IMR-90 (cell line): Measurements from ENCODE around the gene RIN1. TPM values are rescaled to one million over a fixed set of nuclear protein-coding genes. Genes with fewer than 3 reads are reported as not detected.

ENCODE experiments used
- ATAC-seq: fragments of 200-7000 bp; cut with Tn5 transposase; 2 replicates; pipeline ENCODE4 v1.9.1; 2020; ENCODE audit warnings: low read depth, mild to moderate bottlenecking, moderate library complexity
- BruUV-seq: library from RNA; stranded (reverse); fragments of 400-500 nt; replicated peaks from 2 replicates; lab custom pipeline; 2021; lab: Mats Ljungman, UMichigan
- CTCF ChIA-PET: fragments of 300-600 bp; formaldehyde crosslinking; extraction: SDS; loops from one replicate; lab custom pipeline; 2021; ENCODE audit warnings: antibody characterized with exemption; lab: Yijun Ruan, JAX
- POLR2A ChIA-PET: fragments of 300-600 bp; sonication (Branson Sonifier 250); formaldehyde crosslinking; loops from one replicate; lab custom pipeline; 2022; ENCODE audit warnings: antibody characterized with exemption; ENCODE audit not compliant: unreplicated experiment; lab: Charles Lee
- DNase-seq: peaks from one replicate; pipeline ENCODE4 v3.0.0; 2013
- H2AFZ ChIP-seq: replicated peaks from 2 replicates; pipeline ENCODE3; 2013; ENCODE audit warnings: low read length, mild to moderate bottlenecking; ENCODE audit not compliant: poor library complexity
- H2AK5ac ChIP-seq: 2 replicates; pipeline ENCODE4 v1.6.1; 2013; ENCODE audit warnings: low read depth, low read length, inconsistent platforms
- H2AK9ac ChIP-seq: replicated peaks from 2 replicates; pipeline ENCODE3; 2013; ENCODE audit warnings: mild to moderate bottlenecking, low read depth, low read length, moderate library complexity; ENCODE audit not compliant: poor library complexity
- H2BK120ac ChIP-seq: 2 replicates; pipeline ENCODE4 v1.6.1; 2013; ENCODE audit warnings: low read depth, low read length, inconsistent platforms
- H2BK15ac ChIP-seq: 3 replicates; pipeline ENCODE4 v1.6.1; 2013; ENCODE audit warnings: low read depth, low read length, inconsistent platforms
- H2BK20ac ChIP-seq: 2 replicates; pipeline ENCODE4 v1.6.1; 2013; ENCODE audit warnings: low read depth, mild to moderate bottlenecking, inconsistent platforms, low read length, moderate library complexity
- H2BK5ac ChIP-seq: 2 replicates; pipeline ENCODE4 v1.6.1; 2013; ENCODE audit warnings: mild to moderate bottlenecking, low read depth, low read length, inconsistent platforms; ENCODE audit not compliant: poor library complexity, severe bottlenecking
- H3K14ac ChIP-seq: replicated peaks from 2 replicates; pipeline ENCODE4 v1.6.1; 2013; ENCODE audit warnings: low read depth, low read length, inconsistent platforms
- H3K18ac ChIP-seq: 2 replicates; pipeline ENCODE4 v1.6.1; 2013; ENCODE audit warnings: low read depth, low read length, control low read depth
- H3K23ac ChIP-seq: 2 replicates; pipeline ENCODE4 v1.6.1; 2013; ENCODE audit warnings: low read depth, low read length, inconsistent platforms
- H3K27ac ChIP-seq: 2 replicates; pipeline ENCODE4 v1.5.1; 2013; ENCODE audit warnings: mild to moderate bottlenecking, control low read depth, low read length; ENCODE audit not compliant: insufficient read depth
- H3K27me3 ChIP-seq: 2 replicates; pipeline ENCODE4 v1.6.1; 2013; ENCODE audit warnings: low read length; ENCODE audit not compliant: control insufficient read depth, insufficient read depth
- H3K36me3 ChIP-seq: 2 replicates; pipeline ENCODE4 v1.6.1; 2013; ENCODE audit warnings: low read length, mixed read lengths; ENCODE audit not compliant: control insufficient read depth, insufficient read depth
- H3K4ac ChIP-seq: 2 replicates; pipeline ENCODE4 v1.6.1; 2013; ENCODE audit warnings: low read depth, low read length, inconsistent platforms
- H3K4me1 ChIP-seq: 2 replicates; pipeline ENCODE4 v1.6.1; 2013; ENCODE audit warnings: low read length, mixed read lengths; ENCODE audit not compliant: control insufficient read depth, insufficient read depth
- H3K4me2 ChIP-seq: 2 replicates; pipeline ENCODE4 v1.6.1; 2013; ENCODE audit warnings: low read depth, mild to moderate bottlenecking, control low read depth, low read length, moderate library complexity
- H3K4me3 ChIP-seq: 2 replicates; pipeline ENCODE4 v1.5.1; 2013; ENCODE audit warnings: low read depth, mild to moderate bottlenecking, control low read depth, low read length, moderate library complexity; ENCODE audit not compliant: insufficient read depth
- H3K56ac ChIP-seq: 2 replicates; pipeline ENCODE4 v1.6.1; 2013; ENCODE audit warnings: low read length, inconsistent platforms; ENCODE audit not compliant: insufficient read depth; ENCODE audit errors: extremely low read depth
- H3K79me1 ChIP-seq, 2 experiments: 2 replicates each; pipeline ENCODE4 v1.6.1; 2013; ENCODE audit warnings: low read length in 2 of 2, inconsistent platforms in 1 of 2, low read depth in 1 of 2
- H3K9ac ChIP-seq: 2 replicates; pipeline ENCODE4 v1.6.1; 2013; ENCODE audit warnings: low read depth, low read length, control low read depth
- H3K9me1 ChIP-seq: 2 replicates; pipeline ENCODE4 v1.6.1; 2013; ENCODE audit warnings: low read length, inconsistent platforms; ENCODE audit not compliant: insufficient read depth
- H3K9me3 ChIP-seq: 2 replicates; pipeline ENCODE4 v1.6.1; 2013; ENCODE audit warnings: low read length; ENCODE audit not compliant: control insufficient read depth, insufficient read depth
- H4K20me1 ChIP-seq: 2 replicates; pipeline ENCODE4 v1.6.1; 2013; ENCODE audit warnings: low read length, inconsistent platforms; ENCODE audit not compliant: insufficient read depth
- H4K5ac ChIP-seq: 2 replicates; pipeline ENCODE4 v1.6.1; 2013; ENCODE audit warnings: mild to moderate bottlenecking, low read depth, low read length, control low read depth
- H4K8ac ChIP-seq, 2 experiments: 2 replicates each; pipeline ENCODE4 v1.6.1; 2013; ENCODE audit warnings: low read depth in 2 of 2, low read length in 2 of 2, control low read depth in 1 of 2, inconsistent platforms in 1 of 2
- H4K91ac ChIP-seq: 2 replicates; pipeline ENCODE4 v1.6.1; 2013; ENCODE audit warnings: low read depth, low read length, inconsistent platforms; ENCODE audit not compliant: insufficient read depth
- BHLHE40 ChIP-seq: fragments of 150-350 bp; IDR thresholded peaks from 2 replicates; pipeline ENCODE4 v1.6.1; 2016; ENCODE audit warnings: mild to moderate bottlenecking, low read depth, low read length
- MAZ ChIP-seq: IDR thresholded peaks from 2 replicates; pipeline ENCODE4 v1.6.1; 2012; ENCODE audit warnings: low read depth, mild to moderate bottlenecking, low read length, improper control_type of control experiment, moderate library complexity, borderline replicate concordance
- MXI1 ChIP-seq: IDR thresholded peaks from 2 replicates; pipeline ENCODE4 v1.6.1; 2012; ENCODE audit warnings: low read depth, mild to moderate bottlenecking, low read length, moderate library complexity, borderline replicate concordance
- NFE2L2 ChIP-seq: fragments of 150-350 bp; IDR thresholded peaks from 2 replicates; pipeline ENCODE4 v1.6.1; 2016; ENCODE audit warnings: low read depth, mild to moderate bottlenecking, low read length
- POLR2A ChIP-seq: IDR thresholded peaks from 2 replicates; pipeline ENCODE4 v1.6.1; 2012; ENCODE audit warnings: mild to moderate bottlenecking, low read depth, low read length
- RAD21 ChIP-seq: IDR thresholded peaks from 2 replicates; pipeline ENCODE4 v1.6.1; 2012; ENCODE audit warnings: low read length, improper control_type of control experiment
- RFX5 ChIP-seq: IDR thresholded peaks from 2 replicates; pipeline ENCODE4 v1.8.0; 2012; ENCODE audit warnings: low read depth, mild to moderate bottlenecking, low read length, moderate library complexity
- SMC3 ChIP-seq: fragments of 150-350 bp; IDR thresholded peaks from 2 replicates; pipeline ENCODE4 v1.6.1; 2016; ENCODE audit warnings: low read depth, mild to moderate bottlenecking, antibody characterized with exemption, low read length, moderate library complexity
- WGBS, 2 experiments: methylation state at CpG; one replicate each; pipeline versions ENCODE4 v1.1.5 to v1.1.7; 2013; ENCODE audit warnings: missing lambda C conversion rate in 2 of 2; ENCODE audit not compliant: insufficient read length in 1 of 2; ENCODE audit errors: extremely low coverage in 2 of 2; 5-methylcytosine and 5-hydroxymethylcytosine counted together
- dilution Hi-C: fragments of 300-500 bp; cut with HindIII; formaldehyde crosslinking; loops from one replicate; pipeline ENCODE4 v1.14.3; 2018; ENCODE audit warnings: low sequenced_read_pairs; ENCODE audit not compliant: unreplicated experiment
- in situ Hi-C: fragments of 300-500 bp; cut with MboI; formaldehyde crosslinking; loops from 3 replicates; pipeline ENCODE4 v1.14.3; 2019; ENCODE audit warnings: low sequenced_read_pairs, inconsistent platforms, mixed read lengths
- intact Hi-C: fragments of 100-400 bp; cut with micrococcal nuclease; formaldehyde crosslinking; loops from 2 replicates; pipeline ENCODE4 v1.10.0; 2022
- polyA plus RNA-seq, 3 experiments: library from polyadenylated mRNA; depleted of rRNA; stranded (reverse); fragments of >200 nt; gene quantifications; 2 replicates each; pipeline ENCODE4 v1.2.3, GENCODE V29; 2012; ENCODE audit warnings: low replicate concordance in 1 of 3
- total RNA-seq: library from RNA; depleted of rRNA; stranded (reverse); fragments of >200 nt; gene quantifications from 2 replicates; pipeline ENCODE4 v1.2.3, GENCODE V29; 2012

The RIN1 gene
- total and polyA plus RNA-seq, 2 of the 4 experiments (the other 2 are of a cell fraction) = 9.9 to 20.8 TPM

DNA sequence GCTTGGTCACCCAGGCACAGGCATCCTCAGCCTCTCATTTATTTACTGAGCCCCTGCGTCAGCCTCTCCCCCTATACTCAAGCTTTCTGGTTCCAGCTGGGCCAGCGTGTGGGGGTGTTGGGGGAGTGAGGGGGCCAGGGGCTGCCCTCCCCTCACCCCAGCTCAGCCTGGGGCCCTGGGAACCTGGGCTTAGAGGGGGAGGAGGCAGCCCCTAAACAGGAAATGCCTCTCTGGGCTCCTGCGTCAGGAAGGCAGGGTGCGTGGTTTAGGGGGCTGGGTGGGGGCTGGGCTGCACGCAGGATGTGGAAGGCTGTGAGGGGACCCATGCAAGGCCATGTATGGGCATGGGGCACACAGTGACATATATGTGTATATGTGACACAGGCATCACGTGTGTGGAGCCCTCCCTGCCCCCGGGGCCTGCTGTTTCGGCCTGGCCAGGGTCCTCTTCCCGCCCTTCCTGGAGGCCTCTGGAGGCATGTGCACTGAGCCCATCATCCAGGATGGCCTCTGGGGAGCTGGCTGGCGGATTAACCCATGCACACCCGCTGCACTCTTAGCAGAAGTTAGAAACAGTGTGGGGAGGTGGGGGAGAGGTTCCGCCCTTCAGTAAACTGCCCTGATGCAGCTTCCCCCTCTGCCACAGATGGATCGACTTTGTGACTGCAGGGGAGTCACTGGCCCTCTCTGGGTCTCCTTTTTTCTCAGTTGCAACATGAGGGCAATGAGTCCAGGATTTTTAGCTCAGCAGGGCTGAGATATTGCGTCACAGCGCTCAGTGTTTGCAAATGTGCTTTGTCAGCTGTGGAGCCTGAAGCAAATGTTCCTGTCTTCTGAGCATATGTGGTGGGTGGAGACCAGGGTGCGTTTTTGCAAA lies 18.3 kb downstream of the RIN1 start (continued):
- TF ChIP-seq BHLHE40 (no peak), NFE2L2 (peak; percentile 67; the same call in 1 of the 2 replicates), RAD21 (no peak; the same call in 1 of the 2 replicates)

DNA sequence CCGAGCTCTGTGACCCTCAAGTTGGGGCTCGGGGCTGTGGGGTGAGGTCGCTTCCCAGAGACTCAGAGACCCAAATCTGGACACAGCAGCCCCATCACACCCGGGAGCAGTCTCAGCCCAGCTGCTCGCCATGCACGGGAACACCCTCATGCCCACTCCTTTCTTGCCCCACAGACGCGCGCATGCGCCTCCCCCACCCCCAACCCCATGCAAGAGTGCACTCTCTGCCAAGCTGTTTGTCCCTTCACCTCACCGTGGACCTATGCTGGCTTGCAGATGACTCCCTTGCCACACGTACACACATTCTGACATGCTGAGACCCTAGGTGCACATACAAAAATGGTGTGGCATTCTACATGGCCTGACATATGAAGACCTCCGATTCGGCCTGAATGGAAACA lies 18.9 kb downstream of the RIN1 start:
- Histone ChIP-seq H2BK15ac (peak overlapping the region; percentile 94; the same call in 2 of the 3 replicates), H2BK20ac (peak overlapping the region; percentile 100), H2BK120ac (peak overlapping the region; percentile 100), H3K4me3 (no peak overlapping the region), H3K14ac (peak overlapping the region; percentile 100), H2AFZ (peak overlapping the region; percentile 89), H3K36me3 (no peaks in the 10 kb centered on the region), H4K91ac (peak overlapping the region; percentile 99), H4K5ac (peak overlapping the region; percentile 97), H3K9ac (peak overlapping the region; percentile 95), H2AK9ac (peak overlapping the region; percentile 26), H3K4me2 (peak overlapping the region; percentile 77), H3K9me3 (no peaks in the 10 kb centered on the region), H3K79me1 (peaks cover 0 to 42% of the 10 kb centered on the region in 2 experiments; a peak in 2 of 4 replicates), H3K4me1 (peaks cover 32% of the 10 kb centered on the region), H3K9me1 (peaks cover 11% of the 10 kb centered on the region), H3K27ac (peak overlapping the region; percentile 100), H4K8ac (peak overlapping the region; percentile 85 to 99), H3K4ac (peak overlapping the region; percentile 100), H3K18ac (peak overlapping the region; percentile 97), H2BK5ac (peak overlapping the region; percentile 100), H2AK5ac (peak overlapping the region; percentile 100), H4K20me1 (peaks cover 37% of the 10 kb centered on the region), H3K27me3 (no peaks in the 10 kb centered on the region), H3K23ac (peak overlapping the region; percentile 100), H3K56ac (peak overlapping the region; percentile 98)
- CTCF ChIA-PET = no interaction called here
- BruUV-seq = no TSS peak
- in situ Hi-C loops (no loop called here), dilution Hi-C loops (no loop called here), intact Hi-C loops (no loop called here)
- DNase-seq (peak; percentile 68), ATAC-seq (peak; percentile 2)
- POLR2A ChIA-PET = interaction anchor here (0.8 to 1.2 kb wide), 3 partner anchors 10 to 28 kb away, joined by 5 to 16 read pairs (median 5); partner anchors contain the start of genes RIN1 and YIF1A
- WGBS, 2 experiments = 0% methylated on average over 7 of the region's 14 CpGs; no CpG with 5 or more reads in 1 of the 2 experiments
- no peak for TF ChIP-seq SMC3
- TF ChIP-seq MXI1 = peak; percentile 43; the same call in 1 of the 2 replicates
- peak; percentile 5; the same call in 1 of the 2 replicates for TF ChIP-seq MAZ
- TF ChIP-seq RFX5 = no peak
- peak; percentile 25 for TF ChIP-seq POLR2A
